HepG2 (cell line): ENCODE data around the gene SIRPB2. TPM values are rescaled to one million over a fixed set of nuclear protein-coding genes. Genes with fewer than 3 reads are reported as not detected.

Experiments
- ATAC-seq: fragments of 200-7000 bp; cut with Tn5 transposase; 3 replicates; pipeline ENCODE4 v1.9.1; 2020; ENCODE audit warnings: mild to moderate bottlenecking, moderate library complexity
- BruUV-seq: library from RNA; stranded (reverse); fragments of 400-500 nt; replicated peaks from 2 replicates; lab custom pipeline; 2021; lab: Mats Ljungman, UMichigan
- CTCF ChIA-PET: fragments of 300-600 bp; formaldehyde crosslinking; extraction: SDS; loops from one replicate; lab custom pipeline; 2021; ENCODE audit warnings: low total read pairs, inconsistent platforms, low intra/inter-chr PET ratio; lab: Yijun Ruan, JAX
- POLR2A ChIA-PET: fragments of 350-600 bp; sonication (Branson Sonifier 250); formaldehyde crosslinking; loops from one replicate; lab custom pipeline; 2020; ENCODE audit warnings: antibody characterized with exemption, inconsistent platforms; lab: Yijun Ruan, JAX
- DNase-seq: peaks from one replicate; pipeline ENCODE4 v3.0.0-alpha.2; 2015; ENCODE audit warnings: low spot score
- FAIRE-seq: peaks from 3 replicates; lab custom pipeline; 2011; peaks lifted over from hg19 to GRCh38; lab: Jason Lieb, UNC
- H2AFZ ChIP-seq: one replicate; pipeline ENCODE4 v1.6.1; 2011; ENCODE audit warnings: low read length, inconsistent platforms
- H3K27ac ChIP-seq: fragments of 300-600 bp; 3 replicates; pipeline ENCODE4 v1.8.0; 2011; ENCODE audit warnings: mixed run types, mild to moderate bottlenecking, mixed read lengths, low read length, inconsistent platforms; ENCODE audit not compliant: insufficient read depth; ENCODE audit errors: extremely low read length
- H3K27me3 ChIP-seq, 2 experiments: fragments of 200-600 bp in 1 of 2; 2 replicates in 1 of 2; 3 replicates in 1 of 2; pipeline versions ENCODE4 v1.6.0 to v1.8.0; 2011; ENCODE audit warnings: low read length in 2 of 2, mild to moderate bottlenecking in 2 of 2, moderate library complexity in 2 of 2, inconsistent platforms in 1 of 2; ENCODE audit not compliant: insufficient read depth in 2 of 2, control insufficient read depth in 1 of 2
- H3K36me3 ChIP-seq, 2 experiments: fragments of 200-600 bp in 1 of 2; replicated peaks in 1 of 2; 2 replicates in 1 of 2; 3 replicates in 1 of 2; pipeline versions ENCODE4 v1.5.1 to v1.8.0; 2011; ENCODE audit warnings: low read length in 2 of 2, inconsistent platforms in 1 of 2; ENCODE audit not compliant: insufficient read depth in 2 of 2, control insufficient read depth in 1 of 2
- H3K4me1 ChIP-seq: 2 replicates; pipeline ENCODE4 v1.5.1; 2012; ENCODE audit warnings: low read length, inconsistent platforms; ENCODE audit not compliant: insufficient read depth
- H3K4me2 ChIP-seq: 2 replicates; pipeline ENCODE4 v1.6.0; 2011; ENCODE audit warnings: low read depth, low read length, inconsistent platforms
- H3K4me3 ChIP-seq, 3 experiments: fragments of 200-600 bp in 1 of 3; sonication (generic), shearing (Covaris generic) in 1 of 3; replicated peaks in 1 of 3; 2 replicates each; pipeline ENCODE4 v1.5.1; 2011 to 2016; ENCODE audit warnings: low read length in 3 of 3, inconsistent platforms in 2 of 3, low read depth in 2 of 3, mild to moderate bottlenecking in 2 of 3, control low read depth in 1 of 3, mixed read lengths in 1 of 3; ENCODE audit not compliant: insufficient read depth in 1 of 3
- H3K79me2 ChIP-seq: one replicate; pipeline ENCODE4 v1.6.1; 2011; ENCODE audit warnings: low read length, inconsistent platforms; ENCODE audit not compliant: insufficient read depth
- H3K9ac ChIP-seq: 2 replicates; pipeline ENCODE4 v1.6.0; 2011; ENCODE audit warnings: mild to moderate bottlenecking, low read depth, low read length, inconsistent platforms; ENCODE audit not compliant: insufficient read depth
- H3K9me3 ChIP-seq: 2 replicates; pipeline ENCODE4 v1.5.1; 2012; ENCODE audit warnings: mild to moderate bottlenecking, low read length
- H4K20me1 ChIP-seq: 2 replicates; pipeline ENCODE4 v1.6.0; 2011; ENCODE audit warnings: inconsistent platforms, mild to moderate bottlenecking, low read length, moderate library complexity; ENCODE audit not compliant: insufficient read depth
- CBX5 ChIP-seq: sonication (generic); formaldehyde crosslinking; IDR thresholded peaks from 2 replicates; pipeline ENCODE4 v1.4.0; 2020; ENCODE audit warnings: missing genetic modification reagents, borderline replicate concordance
- ERF ChIP-seq: IDR thresholded peaks from 2 replicates; pipeline ENCODE4 v1.6.1; 2018; ENCODE audit warnings: missing biosample characterization, missing genetic modification reagents
- FOXA1 ChIP-seq, 2 experiments: fragments of 450-650 bp in 1 of 2; sonication (generic) in 1 of 2; formaldehyde crosslinking in 1 of 2; IDR thresholded peaks; 2 replicates each; pipeline versions ENCODE4 v1.4.0 to v1.6.1; 2016 to 2020; ENCODE audit warnings: missing genetic modification reagents in 1 of 2
- GTF2F1 ChIP-seq: fragments of 150-350 bp; IDR thresholded peaks from 2 replicates; pipeline ENCODE4 v1.6.1; 2014; ENCODE audit warnings: low read length
- HDAC6 ChIP-seq: fragments of 200-600 bp; sonication (generic); IDR thresholded peaks from 2 replicates; pipeline ENCODE4 v1.7.0; 2017; ENCODE audit warnings: mild to moderate bottlenecking, antibody characterized with exemption, low read length, low read depth
- SKI ChIP-seq: fragments of 450-650 bp; IDR thresholded peaks from one replicate; pipeline ENCODE4 v1.6.1; 2018; ENCODE audit warnings: mild to moderate bottlenecking; ENCODE audit not compliant: partially characterized antibody
- TBL1XR1 ChIP-seq: fragments of 150-350 bp; IDR thresholded peaks from 2 replicates; pipeline ENCODE4 v1.6.1; 2014; ENCODE audit warnings: borderline replicate concordance, low read length; ENCODE audit not compliant: partially characterized antibody
- YEATS2 ChIP-seq: sonication (generic); formaldehyde crosslinking; IDR thresholded peaks from 2 replicates; pipeline ENCODE4 v1.4.0; 2020; ENCODE audit warnings: missing genetic modification reagents, borderline replicate concordance
- ZBTB3 ChIP-seq: sonication (generic); formaldehyde crosslinking; IDR thresholded peaks from 2 replicates; pipeline ENCODE4 v1.4.0; 2020; ENCODE audit warnings: low read depth, mild to moderate bottlenecking, moderate library complexity, missing genetic modification reagents, borderline replicate concordance
- ZBTB38 ChIP-seq: sonication (generic); formaldehyde crosslinking; IDR thresholded peaks from 2 replicates; pipeline ENCODE4 v1.5.1; 2020; ENCODE audit warnings: mild to moderate bottlenecking, missing genetic modification reagents
- ZMYM4 ChIP-seq: sonication (generic); formaldehyde crosslinking; IDR thresholded peaks from 2 replicates; pipeline ENCODE4 v1.8.1; 2023; ENCODE audit warnings: mild to moderate bottlenecking, missing genetic modification reagents
- ZNF510 ChIP-seq: sonication (generic); formaldehyde crosslinking; IDR thresholded peaks from 2 replicates; pipeline ENCODE4 v1.4.0; 2020; ENCODE audit warnings: low read depth, mild to moderate bottlenecking, missing genetic modification reagents
- ZNF605 ChIP-seq: sonication (generic); formaldehyde crosslinking; IDR thresholded peaks from 2 replicates; pipeline ENCODE4 v1.8.0; 2022; ENCODE audit warnings: mild to moderate bottlenecking, missing genetic modification reagents
- ZNF691 ChIP-seq: sonication (generic); formaldehyde crosslinking; IDR thresholded peaks from 2 replicates; pipeline ENCODE4 v1.4.0; 2020; ENCODE audit warnings: missing genetic modification reagents, low read depth, mild to moderate bottlenecking, borderline replicate concordance
- WGBS: methylation state at CpG from one replicate; pipeline ENCODE4 v1.1.6; 2017; ENCODE audit warnings: low lambda C conversion rate; 5-methylcytosine and 5-hydroxymethylcytosine counted together
- in situ Hi-C: cut with HindIII; loops from 2 replicates; pipeline ENCODE4 v1.10.0; 2017; ENCODE audit warnings: low pct_unique_long_range_greater_than_20kb; ENCODE audit not compliant: extremely low pct_ligation_motif_present
- intact Hi-C: fragments of 100-400 bp; cut with micrococcal nuclease; formaldehyde crosslinking; loops from one replicate; pipeline ENCODE4 v1.10.0; 2022; ENCODE audit not compliant: unreplicated experiment
- polyA plus RNA-seq, 8 experiments: library from polyadenylated mRNA; depleted of rRNA in 3 of 8; stranded (reverse) in 7 of 8; unstranded in 1 of 8; fragments of >200 nt; fragmentation: Illumina TruSeq in 4 of 8; extraction: Trizol in 4 of 8; gene quantifications; 2 replicates each; pipeline versions ENCODE4 v1.2.1 to v1.2.3, GENCODE V29; 2011 to 2016; ENCODE audit warnings: low read depth in 4 of 8, missing spikeins in 1 of 8, mixed read lengths in 1 of 8; ENCODE audit not compliant: insufficient read depth in 1 of 8
- total RNA-seq, 5 experiments: library from RNA; depleted of rRNA; stranded (reverse); fragments of >200 nt; fragmentation: Illumina TruSeq; extraction: Trizol; gene quantifications; 2 replicates each; pipeline ENCODE4 v1.2.3, GENCODE V29; 2016; ENCODE audit warnings: low read depth in 1 of 5
- TF ChIP-seq, protein P1 (sequence below), 2 experiments: sonication (generic) in 1 of 2; formaldehyde crosslinking in 1 of 2; IDR thresholded peaks; 2 replicates each; pipeline versions ENCODE4 v1.6.1 to v1.9.0; 2014 to 2022; ENCODE audit warnings: antibody characterized with exemption in 1 of 2, borderline replicate concordance in 1 of 2, inconsistent platforms in 1 of 2, low read depth in 1 of 2, missing genetic modification reagents in 1 of 2

SIRPB2 gene
- total and polyA plus RNA-seq, 2 of the 13 experiments (the other 11 are each of a cell fraction or from before 2014, with no cell fraction given), result not detected

GRCh38 chr20:1471242-1471641 is 20.0 kb downstream of the SIRPB2 start (continued):
- TF ChIP-seq, protein P1, sequence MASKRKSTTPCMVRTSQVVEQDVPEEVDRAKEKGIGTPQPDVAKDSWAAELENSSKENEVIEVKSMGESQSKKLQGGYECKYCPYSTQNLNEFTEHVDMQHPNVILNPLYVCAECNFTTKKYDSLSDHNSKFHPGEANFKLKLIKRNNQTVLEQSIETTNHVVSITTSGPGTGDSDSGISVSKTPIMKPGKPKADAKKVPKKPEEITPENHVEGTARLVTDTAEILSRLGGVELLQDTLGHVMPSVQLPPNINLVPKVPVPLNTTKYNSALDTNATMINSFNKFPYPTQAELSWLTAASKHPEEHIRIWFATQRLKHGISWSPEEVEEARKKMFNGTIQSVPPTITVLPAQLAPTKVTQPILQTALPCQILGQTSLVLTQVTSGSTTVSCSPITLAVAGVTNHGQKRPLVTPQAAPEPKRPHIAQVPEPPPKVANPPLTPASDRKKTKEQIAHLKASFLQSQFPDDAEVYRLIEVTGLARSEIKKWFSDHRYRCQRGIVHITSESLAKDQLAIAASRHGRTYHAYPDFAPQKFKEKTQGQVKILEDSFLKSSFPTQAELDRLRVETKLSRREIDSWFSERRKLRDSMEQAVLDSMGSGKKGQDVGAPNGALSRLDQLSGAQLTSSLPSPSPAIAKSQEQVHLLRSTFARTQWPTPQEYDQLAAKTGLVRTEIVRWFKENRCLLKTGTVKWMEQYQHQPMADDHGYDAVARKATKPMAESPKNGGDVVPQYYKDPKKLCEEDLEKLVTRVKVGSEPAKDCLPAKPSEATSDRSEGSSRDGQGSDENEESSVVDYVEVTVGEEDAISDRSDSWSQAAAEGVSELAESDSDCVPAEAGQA (IDR thresholded peaks at IDR 0.05; ENCODE audit: low read depth), result no peak
- TF ChIP-seq, protein P1 (CRISPR knock-in tag; IDR thresholded peaks at IDR 0.05; ENCODE audit: borderline replicate concordance), result no peak
- TF ChIP-seq GTF2F1, result no peak
- TF ChIP-seq ZNF510 (CRISPR knock-in tag), result no peak
- no peak for TF ChIP-seq CBX5 (CRISPR knock-in tag)

DNA sequence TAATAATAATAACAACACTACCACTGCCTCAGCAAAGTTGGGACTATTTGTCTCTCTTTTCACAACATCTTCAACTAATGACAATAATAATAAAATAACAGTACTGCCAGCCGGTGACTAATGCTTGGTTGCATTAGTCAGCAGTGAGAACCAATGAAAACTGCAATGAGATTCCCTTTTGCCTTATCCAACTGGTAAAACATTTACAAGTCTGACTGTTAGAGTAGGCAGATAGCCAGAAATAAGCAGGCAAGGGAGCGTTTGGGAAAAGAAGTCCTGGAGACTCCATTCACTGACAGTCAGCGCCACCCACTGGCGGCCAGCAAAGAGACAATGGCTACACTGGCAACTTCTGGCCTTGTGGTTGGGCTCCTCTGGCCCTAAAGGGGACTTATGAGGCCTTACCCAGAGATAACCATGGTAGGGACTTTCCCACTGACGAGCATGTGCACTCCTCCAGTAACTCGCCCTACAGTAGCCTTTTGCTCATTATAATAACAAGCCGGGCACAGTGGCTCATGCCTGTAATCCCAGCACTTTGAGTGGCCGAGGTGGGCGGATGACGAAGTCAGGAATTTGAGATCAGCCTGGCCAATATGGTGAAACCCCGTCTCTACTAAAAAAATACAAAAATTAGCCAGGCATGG is 21.2 kb downstream of the SIRPB2 start:
- no TSS peak for BruUV-seq
- Histone ChIP-seq H3K27ac (peak overlapping the region; percentile 34), H3K4me1 (peaks cover 65% of the 10 kb centered on the region), H3K79me2 (peaks cover 13% of the 10 kb centered on the region), H2AFZ (peak overlapping the region; percentile 77), H3K4me2 (peak overlapping the region; percentile 85), H3K4me3 (peak overlapping the region in 2 of 3 experiments; percentile 21 to 49; a peak in 4 of 6 replicates), H4K20me1 (peaks cover 9% of the 10 kb centered on the region; the same call in 1 of the 2 replicates), H3K36me3 (no peaks in the 10 kb centered on the region; a peak in 1 of 5 replicates), H3K27me3 (peaks cover 0 to 6% of the 10 kb centered on the region in 2 experiments; a peak in 2 of 5 replicates), H3K9me3 (no peaks in the 10 kb centered on the region), H3K9ac (peak overlapping the region; percentile 51; the same call in 1 of the 2 replicates)
- DNase-seq (peak; percentile 99), FAIRE-seq (peak; percentile 99), ATAC-seq (peak; percentile 72)
- ChIA-PET CTCF (interaction anchor here (0.9 to 2.5 kb wide), 6 partner anchors 30 to 158 kb away, joined by 3 to 30 read pairs (median 4); no protein-coding TSS in a partner anchor), POLR2A (interaction anchor here (1.0 to 1.5 kb wide), 3 partner anchors 27 to 144 kb away, joined by 3 to 4 read pairs (median 3); partner anchors contain the start of gene FKBP1A)
- intact Hi-C loops (loop anchor here (1.0 to 5.0 kb wide), 4 partner anchors 33 to 157 kb away; no protein-coding TSS in a partner anchor), in situ Hi-C loops (no loop called here)
- WGBS, result 11% methylated on average over 11 of the region's 11 CpGs
- peak; percentile 54 for TF ChIP-seq SKI
- TF ChIP-seq TBL1XR1, result peak; percentile 31
- no peak for TF ChIP-seq ZBTB3 (CRISPR knock-in tag)
- peak; percentile 84 for TF ChIP-seq ERF (CRISPR knock-in tag)
- peak; percentile 81; the same call in 1 of the 2 replicates for TF ChIP-seq ZNF691 (CRISPR knock-in tag)
- TF ChIP-seq ZNF605 (CRISPR knock-in tag), result peak; percentile 87; the same call in 1 of the 2 replicates
- no peak for TF ChIP-seq ZBTB38
- TF ChIP-seq YEATS2, result peak; percentile 65; the same call in 1 of the 2 replicates
- no peak for TF ChIP-seq FOXA1 (IDR thresholded peaks at IDR 0.05)
- peak; percentile 39; the same call in 1 of the 2 replicates for TF ChIP-seq FOXA1 (CRISPR knock-in tag; IDR thresholded peaks at IDR 0.05)
- TF ChIP-seq ZMYM4 (CRISPR knock-in tag), result peak; percentile 84
- no peak for TF ChIP-seq HDAC6
